Left ventricle myocardium inferior (tissue), 1 donor: Measurements from ENCODE around the gene CFAP46. TPM values are rescaled to one million over a fixed set of nuclear protein-coding genes. Genes with fewer than 3 reads are reported as not detected.

ENCODE experiments used
- DNase-seq: peaks from one replicate; pipeline ENCODE4 v3.0.0-alpha.2; 2020
- H3K27ac ChIP-seq: fragments of 200-600 bp; replicated peaks from 2 replicates; pipeline ENCODE4 v1.8.0; 2021
- H3K27me3 ChIP-seq: fragments of 200-600 bp; 2 replicates; pipeline ENCODE4 v1.8.0; 2021; ENCODE audit warnings: low read depth
- H3K36me3 ChIP-seq: fragments of 200-600 bp; 2 replicates; pipeline ENCODE4 v1.8.0; 2021
- H3K4me1 ChIP-seq: fragments of 200-600 bp; 2 replicates; pipeline ENCODE4 v1.8.0; 2021
- H3K4me3 ChIP-seq: fragments of 200-600 bp; 2 replicates; pipeline ENCODE4 v1.8.0; 2021; ENCODE audit warnings: mild to moderate bottlenecking, moderate library complexity
- H3K9me3 ChIP-seq: fragments of 200-600 bp; replicated peaks from 2 replicates; pipeline ENCODE4 v1.8.0; 2021
- intact Hi-C: fragments of 100-400 bp; cut with micrococcal nuclease; formaldehyde crosslinking; loops from one replicate; pipeline ENCODE4 v1.11.0; 2022
- long read RNA-seq: library from polyadenylated mRNA; unstranded; transcript quantifications from one replicate; pipeline ENCODE4 v2.0.0, GENCODE V29; 2021
- total RNA-seq: library from RNA; stranded (reverse); fragmentation: NEBNext Ultra II Directional; extraction: Animal tissue kit (Norgen Biotek cat#: 25700); gene quantifications from one replicate; pipeline ENCODE4 v1.2.1, GENCODE V29; 2021
- TF ChIP-seq, protein P1 (sequence below): fragments of 200-600 bp; IDR thresholded peaks from 2 replicates; pipeline ENCODE4 v1.8.0; 2021; ENCODE audit warnings: antibody characterized with exemption, mild to moderate bottlenecking, borderline replicate concordance
- donor health status: DM: no; HTN: yes; CAD: no; lungs with severe emphysema.

CFAP46 gene
- total RNA-seq, result 0.99 TPM
- long read RNA-seq, partial matches to known transcripts, result 0 of 5 reads
- long read RNA-seq, other reads (novel, unspliced or antisense), result 5 of 5 reads

DNA sequence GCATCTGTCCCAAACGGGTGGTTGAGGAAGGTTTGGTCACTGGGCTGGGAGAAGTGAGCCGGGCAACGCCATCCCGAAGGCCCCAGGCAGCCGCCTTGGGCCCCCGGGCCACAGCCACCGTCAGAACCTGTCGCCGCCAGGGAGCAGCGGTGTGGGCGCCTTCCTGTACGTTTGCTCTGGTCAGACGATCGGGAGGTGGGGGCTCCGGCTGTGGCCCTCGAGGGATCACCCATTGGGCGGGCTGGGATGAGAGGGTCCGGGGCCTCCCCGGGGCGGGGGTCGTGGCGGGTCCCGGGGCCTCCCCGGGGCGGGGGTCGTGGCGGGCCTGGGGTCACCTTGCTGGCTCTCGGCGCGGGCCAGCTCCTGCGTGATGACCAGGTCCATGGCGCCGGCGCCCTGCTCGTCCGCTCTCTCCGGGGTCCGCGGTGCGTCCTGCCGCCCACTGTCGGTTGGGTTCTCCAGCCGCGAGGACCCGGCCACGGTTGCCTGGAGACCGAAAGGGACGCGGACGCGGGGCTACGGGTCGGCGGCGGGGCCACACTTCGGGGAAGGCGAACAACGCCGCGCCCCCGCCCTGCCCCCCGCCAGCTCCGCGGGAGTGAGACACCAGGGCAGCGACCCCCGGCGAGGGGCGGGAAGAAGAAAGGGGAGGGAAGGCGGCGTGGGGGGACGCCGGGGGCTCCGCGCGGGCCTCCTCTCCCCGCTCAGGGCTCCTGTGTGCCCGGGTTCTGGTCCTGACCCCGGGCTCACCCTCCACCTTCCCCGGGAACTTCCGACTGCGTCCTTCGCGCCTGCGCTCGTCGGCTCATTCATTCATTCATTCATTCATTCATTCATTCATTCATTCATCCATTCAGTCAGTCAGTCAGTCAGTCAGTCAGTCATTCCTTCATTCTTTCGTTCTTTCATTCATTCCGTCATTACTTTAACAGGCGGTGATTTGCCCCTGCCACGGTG is at the start of gene CFAP46:
TSS of gene CFAP46 (minus strand) at position 470 of the 957 bp plus-strand sequence. CDS start at position 384, 86 bp downstream.
- Histone ChIP-seq H3K4me3 (peak within 1 kb of the TSS; percentile 77), H3K4me1 (peaks cover 16% of the 10 kb centered on the region), H3K27me3 (peaks cover 86% of the 10 kb centered on the region), H3K27ac (no peak within 1 kb of the TSS), H3K9me3 (no peaks in the 10 kb centered on the region), H3K36me3 (no peaks in the 10 kb centered on the region)
- TF ChIP-seq, protein P1, sequence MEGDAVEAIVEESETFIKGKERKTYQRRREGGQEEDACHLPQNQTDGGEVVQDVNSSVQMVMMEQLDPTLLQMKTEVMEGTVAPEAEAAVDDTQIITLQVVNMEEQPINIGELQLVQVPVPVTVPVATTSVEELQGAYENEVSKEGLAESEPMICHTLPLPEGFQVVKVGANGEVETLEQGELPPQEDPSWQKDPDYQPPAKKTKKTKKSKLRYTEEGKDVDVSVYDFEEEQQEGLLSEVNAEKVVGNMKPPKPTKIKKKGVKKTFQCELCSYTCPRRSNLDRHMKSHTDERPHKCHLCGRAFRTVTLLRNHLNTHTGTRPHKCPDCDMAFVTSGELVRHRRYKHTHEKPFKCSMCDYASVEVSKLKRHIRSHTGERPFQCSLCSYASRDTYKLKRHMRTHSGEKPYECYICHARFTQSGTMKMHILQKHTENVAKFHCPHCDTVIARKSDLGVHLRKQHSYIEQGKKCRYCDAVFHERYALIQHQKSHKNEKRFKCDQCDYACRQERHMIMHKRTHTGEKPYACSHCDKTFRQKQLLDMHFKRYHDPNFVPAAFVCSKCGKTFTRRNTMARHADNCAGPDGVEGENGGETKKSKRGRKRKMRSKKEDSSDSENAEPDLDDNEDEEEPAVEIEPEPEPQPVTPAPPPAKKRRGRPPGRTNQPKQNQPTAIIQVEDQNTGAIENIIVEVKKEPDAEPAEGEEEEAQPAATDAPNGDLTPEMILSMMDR, result peak; percentile 12
- DNase-seq, result peak; percentile 57
- intact Hi-C loops, result no loop called here

DNA sequence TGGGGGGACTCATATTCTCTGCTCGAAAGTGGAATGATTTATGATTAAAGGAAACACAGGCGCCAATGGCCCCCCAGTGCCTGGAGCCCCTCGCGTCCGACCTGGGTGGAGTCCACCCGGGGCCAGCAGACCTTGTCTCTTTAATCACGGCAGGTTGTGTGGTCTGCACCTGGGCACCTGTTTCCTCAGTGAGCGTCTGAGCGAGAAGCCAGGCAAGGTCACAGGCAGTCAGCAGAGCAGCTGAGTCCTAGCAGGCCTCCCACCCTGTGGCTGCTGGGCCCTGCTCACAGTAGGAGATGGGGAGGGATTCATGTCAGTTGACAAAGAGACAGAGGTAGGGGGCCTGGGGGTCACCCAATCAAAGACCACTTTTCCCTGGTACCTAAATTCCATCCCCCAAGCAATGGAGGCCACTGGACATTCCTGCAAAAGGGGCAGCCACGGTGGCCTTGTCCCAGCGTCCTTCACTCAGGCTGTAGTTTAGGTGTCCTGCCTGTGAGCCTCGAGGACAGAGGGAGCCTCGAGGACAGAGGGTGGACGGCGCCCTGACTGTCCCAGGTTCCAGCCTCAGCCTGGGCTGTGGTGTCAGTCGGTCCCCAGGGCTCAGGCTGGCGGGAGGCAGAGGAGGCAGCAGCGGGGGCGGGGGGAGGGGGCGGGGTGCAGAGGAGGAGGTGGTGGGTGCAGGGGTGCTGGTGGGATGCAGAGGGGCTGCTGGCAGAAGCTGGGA is 49.5 kb upstream of the CFAP46 start:
- Histone ChIP-seq H3K4me1 (no peaks in the 10 kb centered on the region), H3K9me3 (no peaks in the 10 kb centered on the region), H3K4me3 (no peak overlapping the region), H3K27ac (no peak overlapping the region), H3K27me3 (peaks cover 53% of the 10 kb centered on the region), H3K36me3 (no peaks in the 10 kb centered on the region)
- intact Hi-C loops, result no loop called here
- TF ChIP-seq, protein P1, result no peak
- DNase-seq, result peak; percentile 3

DNA sequence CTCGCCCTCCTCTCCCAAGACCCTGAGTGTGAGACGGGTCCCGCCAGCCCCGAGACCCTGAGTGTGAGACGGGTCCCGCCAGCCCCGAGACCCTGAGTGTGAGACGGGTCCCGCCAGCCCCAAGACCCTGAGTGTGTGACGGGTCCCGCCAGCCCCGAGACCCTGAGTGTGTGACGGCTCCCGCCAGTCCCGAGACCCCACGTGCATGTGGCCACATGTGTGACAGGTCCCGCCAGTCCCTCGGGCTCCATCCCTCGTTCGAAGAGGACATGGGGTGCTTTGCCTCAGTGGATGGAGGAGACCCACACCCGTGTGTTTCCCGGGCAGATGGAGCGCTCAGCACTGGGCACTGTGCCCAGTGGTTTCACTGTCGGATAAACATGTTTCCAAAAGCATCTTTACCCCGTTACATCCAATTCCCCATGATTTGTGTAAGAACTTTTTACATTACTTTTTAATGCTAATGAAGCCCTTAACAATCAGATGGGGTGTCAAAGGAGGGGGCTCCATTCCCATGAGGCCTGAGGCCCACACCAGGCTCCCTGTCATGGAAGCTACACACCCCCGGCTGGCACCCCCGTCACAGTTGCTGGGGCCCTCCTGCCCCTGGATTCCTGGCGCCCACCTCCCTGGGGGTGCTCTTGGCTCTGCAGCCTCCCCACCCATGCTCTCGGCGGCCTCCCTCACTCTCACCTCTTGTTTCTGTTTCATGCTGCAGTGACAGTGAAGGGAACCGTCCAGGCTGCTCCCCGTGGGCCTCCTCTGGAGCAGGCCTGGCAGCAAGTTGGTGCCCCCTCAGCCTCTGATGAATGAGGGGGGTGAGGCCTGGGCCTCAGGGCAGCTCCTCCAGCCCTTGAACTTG is 48.5 kb upstream of the CFAP46 start:
- H3K27me3 ChIP-seq, result peaks cover 55% of the 10 kb centered on the region
- H3K9me3 ChIP-seq, result no peaks in the 10 kb centered on the region
- intact Hi-C loops, result no loop called here
- no peaks in the 10 kb centered on the region for H3K36me3 ChIP-seq
- TF ChIP-seq, protein P1, result no peak
- H3K27ac ChIP-seq, result no peak overlapping the region
- no peak overlapping the region for H3K4me3 ChIP-seq
- DNase-seq, result peak; percentile 10
- H3K4me1 ChIP-seq, result no peaks in the 10 kb centered on the region

DNA sequence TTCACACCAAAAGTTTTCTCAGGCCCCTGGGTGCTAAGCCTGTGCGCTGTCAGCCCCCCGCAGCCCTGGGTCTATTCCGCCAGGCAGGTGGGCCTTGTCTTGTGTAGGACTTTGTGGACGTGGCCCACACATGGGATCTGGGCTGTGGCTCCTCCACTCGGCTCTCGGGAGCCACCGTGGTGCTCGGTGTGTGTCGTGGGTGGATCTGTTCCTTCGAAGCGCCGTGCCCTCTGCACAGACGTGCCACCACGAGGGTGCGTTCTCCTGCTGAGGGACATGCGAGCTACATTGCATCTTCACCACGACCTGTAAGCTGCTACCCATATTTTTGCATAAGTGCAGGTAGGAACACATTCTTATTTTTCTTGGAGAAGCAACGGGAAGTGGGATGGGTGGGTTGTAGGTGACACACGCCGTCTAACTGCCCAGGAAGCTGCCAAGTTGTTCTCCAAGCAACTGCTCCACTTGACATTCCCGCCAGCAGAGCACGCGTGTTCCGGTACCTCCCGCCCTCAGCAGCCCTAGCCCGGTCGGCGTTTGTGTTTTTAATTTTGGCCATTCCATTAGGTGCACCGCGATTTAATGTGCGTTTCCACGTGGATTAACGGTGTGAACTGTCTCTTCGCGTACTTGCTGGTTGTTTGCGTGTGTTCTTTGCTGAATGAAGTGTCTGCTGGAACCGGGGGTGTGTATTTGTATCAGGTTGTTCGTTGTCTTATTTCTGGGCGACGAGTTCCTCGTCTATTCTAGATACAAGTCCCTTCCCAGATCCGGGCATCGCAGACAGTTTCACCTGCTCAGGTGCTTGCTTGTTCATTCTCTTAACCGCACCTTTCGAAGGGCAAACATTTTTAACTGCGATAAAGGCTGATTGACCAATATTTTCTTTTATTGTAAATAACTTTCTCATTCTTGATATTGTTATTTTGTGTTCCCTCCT is 47.4 kb upstream of the CFAP46 start:
- Histone ChIP-seq H3K4me1 (peaks cover 4% of the 10 kb centered on the region), H3K4me3 (no peak overlapping the region), H3K27ac (no peak overlapping the region), H3K27me3 (peaks cover 52% of the 10 kb centered on the region), H3K36me3 (no peaks in the 10 kb centered on the region), H3K9me3 (no peaks in the 10 kb centered on the region)
- TF ChIP-seq, protein P1, result no peak
- intact Hi-C loops, result no loop called here
- DNase-seq, result no peak
